OCI-M1 (cell line): ENCODE data around the gene CDH4.

Experiments used
- DNase-seq: peaks from one replicate; lab custom pipeline; 2025; lab: John Stamatoyannopoulos, UW

Gene CDH4

DNA sequence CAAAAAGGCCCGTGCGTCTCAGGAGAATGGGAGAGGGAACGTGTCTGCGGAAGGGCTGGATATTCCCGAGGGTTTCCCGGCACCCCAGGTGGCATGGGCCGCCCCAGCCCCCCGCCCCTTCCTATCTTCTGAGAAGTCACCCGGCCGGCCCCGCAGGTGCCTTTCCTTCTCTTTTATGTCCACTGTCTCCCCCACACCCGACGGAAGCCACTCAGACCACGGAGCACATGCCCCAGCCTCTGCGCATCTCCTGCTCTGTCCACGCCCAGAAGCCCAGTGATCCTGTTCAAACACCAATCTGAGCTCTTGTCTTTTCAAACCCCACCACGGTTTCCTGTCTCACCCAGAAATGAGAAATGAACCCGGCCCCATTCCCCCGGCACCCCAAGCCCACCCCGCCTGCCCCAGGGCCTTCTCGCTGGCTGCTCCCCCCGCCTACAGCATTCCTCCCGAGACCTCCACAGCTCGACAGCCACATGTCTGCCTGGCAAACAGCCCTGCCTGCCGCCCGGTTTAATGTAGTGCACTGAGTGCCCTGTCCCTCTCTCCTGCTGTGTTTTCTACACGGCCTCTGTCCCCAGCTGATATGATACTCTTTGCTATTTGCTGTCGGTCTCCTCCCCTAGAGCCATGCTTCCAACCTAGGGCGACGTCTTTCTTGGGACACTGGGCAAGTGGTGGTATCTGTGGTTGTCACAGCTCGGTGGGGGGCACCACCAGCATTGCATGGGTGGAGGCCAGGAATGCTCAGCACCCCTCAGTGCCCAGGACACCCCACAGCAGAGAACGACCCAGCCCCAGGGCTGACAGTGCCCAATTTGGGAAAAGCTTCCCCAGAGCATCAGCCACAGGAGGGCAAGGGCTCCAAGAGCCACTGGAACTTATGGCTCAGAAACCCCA, 630.9 kb downstream of the CDH4 start:
- DNase-seq: no peak

DNA sequence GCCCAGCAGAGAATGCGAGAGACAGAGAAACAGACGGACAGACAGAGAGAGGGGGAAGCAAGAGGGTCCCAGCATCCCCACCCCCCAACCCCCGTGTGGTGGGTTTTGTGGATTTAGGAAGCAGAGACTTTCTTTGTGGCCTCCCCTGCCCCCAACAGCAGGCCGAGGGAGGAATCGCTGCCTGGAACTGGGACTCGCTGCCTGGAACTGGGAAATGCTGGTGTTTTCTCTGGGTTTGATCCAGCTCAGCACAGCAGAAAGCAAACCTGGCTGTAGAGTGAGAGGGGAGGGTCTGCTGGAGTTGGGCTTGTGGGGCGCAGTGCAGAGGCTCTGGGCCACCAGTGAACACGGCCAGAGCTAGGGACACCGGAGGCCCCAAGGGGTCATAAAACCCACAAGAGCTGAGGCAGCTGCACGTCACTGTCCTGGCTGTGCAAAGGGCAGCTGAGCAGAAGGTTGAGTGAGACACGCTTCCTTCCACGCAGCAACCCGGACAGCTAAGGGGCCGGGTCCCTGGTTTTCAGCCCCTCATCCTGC, 631.9 kb downstream of the CDH4 start:
- DNase-seq: no peak

DNA sequence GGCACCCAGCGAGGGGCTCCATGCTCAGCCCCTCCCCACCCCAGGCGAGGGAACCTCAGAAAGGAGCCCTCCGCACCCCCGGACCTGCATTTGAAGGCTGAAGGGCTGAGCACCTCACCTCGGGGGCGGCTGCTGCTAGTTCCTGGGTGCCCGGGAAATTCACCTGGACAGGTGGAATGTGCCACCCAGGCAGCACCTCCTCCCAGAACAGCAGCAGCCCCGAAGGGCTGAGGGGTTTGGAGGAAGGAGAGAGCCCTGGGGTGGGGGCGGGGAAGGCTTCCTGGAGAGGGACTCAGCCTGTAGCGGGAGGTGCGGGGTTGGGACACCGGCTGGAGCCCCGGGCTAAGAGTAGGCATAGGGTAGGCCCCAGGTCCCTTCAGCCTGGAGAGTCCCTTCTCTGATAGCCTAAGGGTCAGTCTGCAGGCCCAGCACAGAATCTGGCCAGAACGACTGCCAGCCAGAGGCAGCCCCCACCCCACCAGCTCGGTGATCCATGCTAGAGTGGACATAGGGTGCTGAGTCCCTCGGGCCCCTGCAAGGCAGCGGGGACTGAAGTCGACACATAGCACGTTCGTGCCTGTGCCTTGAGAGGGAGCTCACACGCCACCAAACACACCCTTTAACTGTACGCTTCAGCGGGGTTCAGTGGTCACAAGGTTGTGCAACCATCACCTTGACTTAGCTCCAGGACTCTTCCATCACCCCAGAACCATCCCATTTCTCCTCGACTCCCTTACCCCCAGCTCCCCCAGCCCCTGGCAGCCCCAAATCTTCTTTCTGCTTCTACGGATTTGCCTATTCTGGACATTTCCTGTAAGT, 632.7 kb downstream of the CDH4 start:
- DNase-seq: no peak

DNA sequence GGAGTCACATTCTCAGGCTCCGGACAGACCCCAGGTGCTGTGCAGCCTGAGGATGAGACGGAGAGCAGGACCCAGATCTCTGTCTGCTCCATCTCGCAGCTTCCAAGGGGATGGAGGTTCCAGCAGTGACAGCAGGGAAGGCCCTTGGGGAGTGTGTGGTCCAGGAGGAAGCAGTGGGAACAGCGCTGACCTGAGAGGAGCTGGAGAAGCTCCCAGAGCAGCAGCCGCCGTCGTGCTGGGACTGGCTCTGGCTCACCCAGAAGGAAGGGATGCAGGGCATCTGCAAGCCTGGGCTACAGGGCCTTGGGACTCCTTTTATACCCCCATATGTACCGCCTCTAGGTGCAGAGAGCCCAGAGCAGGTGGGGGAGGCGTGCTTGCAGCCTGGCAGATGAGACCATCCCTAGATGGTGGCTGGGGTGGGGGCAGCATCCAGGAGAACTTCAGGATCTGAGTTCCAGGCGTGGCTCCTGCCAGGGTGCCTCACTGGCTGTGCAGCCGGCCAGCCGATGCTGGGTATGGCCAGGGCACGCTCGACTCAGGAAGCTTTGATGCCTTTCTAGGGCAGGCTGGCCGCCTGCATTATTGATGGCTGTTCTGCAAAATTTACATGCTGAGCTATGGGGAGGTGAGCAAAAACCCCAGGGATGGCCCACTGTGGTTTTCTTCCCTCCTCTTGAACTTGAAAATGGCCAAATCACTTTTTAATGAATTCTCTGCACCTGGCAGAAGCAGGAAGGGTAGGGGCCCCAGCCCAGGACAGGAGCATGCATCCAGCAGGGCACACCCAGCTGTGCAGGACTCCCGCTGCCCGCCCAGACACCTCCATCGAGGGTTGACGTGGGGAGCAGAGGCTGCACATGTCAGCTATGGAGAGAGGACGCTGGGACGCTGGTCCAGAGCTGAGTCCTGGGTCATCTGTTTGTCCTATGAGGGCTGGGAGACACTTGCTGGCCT, 634.0 kb downstream of the CDH4 start:
- DNase-seq: no peak

DNA sequence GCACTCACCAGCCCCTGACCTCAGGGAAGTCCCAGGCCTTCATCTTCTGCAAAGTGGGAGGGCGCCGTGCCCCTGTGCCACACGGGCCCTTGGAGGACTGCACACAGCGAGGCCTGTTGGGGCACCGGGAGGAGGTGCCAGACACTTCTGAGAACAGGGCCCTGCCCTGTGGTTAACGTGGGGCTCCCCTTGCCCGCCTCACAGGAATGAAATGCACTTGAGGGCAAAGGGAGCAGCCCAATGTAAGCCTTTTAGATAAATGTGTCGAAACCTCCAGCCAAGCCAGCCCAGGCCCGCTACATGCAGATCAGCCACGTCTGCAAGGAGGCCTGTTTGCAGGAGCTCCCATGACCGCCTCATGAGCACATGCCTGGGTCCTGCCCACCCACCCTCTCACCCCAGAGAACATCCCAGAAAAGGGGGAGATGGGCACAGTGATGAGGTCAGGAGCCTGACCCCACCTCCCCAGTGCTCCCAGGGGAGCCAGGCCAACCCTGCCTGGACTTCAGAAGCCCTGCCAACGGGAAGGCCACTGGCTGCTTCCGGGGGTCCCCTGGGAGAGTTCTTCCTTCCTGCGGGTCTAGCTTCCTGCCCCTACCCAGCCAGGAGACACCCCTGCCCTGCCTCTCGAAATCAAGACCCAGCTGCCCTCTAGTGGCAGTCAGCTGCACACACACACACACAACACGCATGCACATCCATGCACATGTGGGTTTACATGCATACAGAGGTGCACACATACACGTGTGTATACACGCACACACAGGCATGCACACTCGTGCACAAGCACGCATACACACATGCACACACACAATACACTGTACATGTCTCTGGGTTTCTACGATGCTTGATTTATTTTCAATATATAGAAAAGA, 634.9 kb downstream of the CDH4 start:
- peak; percentile 53 for DNase-seq

DNA sequence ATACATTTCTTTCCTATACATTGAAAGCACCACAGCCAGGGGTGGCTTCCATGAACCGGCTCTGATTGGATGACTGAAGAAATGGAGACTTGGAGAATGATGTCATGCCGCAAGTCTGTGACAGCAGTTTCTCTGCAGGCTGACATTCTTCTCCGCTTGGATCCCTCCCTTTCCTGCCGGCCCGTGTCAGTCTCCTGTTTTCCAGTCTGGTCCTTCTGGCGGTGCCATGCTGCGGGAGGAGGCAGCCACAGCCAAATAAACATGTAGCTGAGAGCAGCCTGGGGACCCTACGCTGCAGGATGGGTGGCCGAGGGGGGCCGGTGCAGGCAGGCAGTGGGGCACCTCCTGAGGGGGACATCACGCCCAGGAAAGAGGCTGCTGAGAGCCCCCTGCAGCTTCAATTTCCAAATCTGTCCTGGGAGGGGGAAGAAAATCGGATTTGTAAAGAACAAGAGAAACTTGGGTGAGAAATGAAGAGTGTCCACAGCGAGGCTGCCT, 635.6 kb downstream of the CDH4 start:
- no peak for DNase-seq

DNA sequence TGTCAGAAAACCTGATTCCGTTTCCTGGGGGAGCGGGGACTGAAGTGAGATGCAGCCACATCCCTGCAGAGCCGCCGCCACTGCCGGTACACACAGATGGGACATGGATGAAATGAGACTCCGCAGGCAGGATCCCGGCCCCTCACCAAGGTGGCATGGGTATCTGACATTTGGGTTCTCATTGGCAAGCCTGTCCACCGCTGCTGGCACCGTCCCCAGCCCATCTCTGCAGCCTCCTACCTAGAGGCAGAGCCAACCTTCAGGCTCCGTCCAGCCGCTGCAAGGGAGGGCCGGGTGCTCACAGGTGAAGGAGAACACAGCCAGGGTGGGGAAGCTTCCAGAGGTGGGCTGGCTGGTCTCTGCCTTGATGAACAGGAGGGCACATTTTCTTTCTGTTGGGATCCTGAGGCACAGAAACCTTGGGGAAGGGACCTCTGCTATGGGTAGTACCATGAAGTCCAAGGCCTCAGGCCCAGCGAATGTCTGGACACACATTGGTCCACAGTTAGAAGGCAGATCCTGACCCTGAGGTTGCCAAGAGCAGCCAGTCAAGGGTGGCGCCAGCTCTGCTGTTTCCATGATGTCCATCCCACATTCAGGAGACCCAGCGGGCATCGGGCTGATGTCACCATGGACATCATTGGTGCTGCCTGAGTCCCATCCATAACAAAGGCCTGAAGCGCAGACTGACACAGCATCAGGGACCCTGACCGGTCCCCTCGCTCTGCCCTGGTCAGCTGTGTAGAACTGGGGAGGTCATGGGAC, 636.2 kb downstream of the CDH4 start:
- DNase-seq: no peak

DNA sequence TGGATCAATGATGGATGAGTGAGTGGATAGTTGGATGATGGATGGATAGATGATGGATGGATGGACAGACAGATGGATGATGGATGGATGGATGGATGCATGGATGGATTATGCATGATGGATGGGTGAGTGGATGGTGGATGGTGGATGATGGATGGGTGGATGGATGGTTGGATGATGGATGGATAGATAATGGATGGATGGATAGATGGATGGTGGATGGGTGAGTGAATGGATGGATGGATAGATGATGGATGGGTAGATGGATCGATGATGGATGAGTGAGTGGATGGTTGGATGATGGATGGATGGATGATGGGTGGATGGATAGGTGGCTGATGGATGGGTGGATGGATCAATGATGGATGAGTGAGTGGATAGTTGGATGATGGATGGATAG, 637.6 kb downstream of the CDH4 start:
- no peak for DNase-seq

DNA sequence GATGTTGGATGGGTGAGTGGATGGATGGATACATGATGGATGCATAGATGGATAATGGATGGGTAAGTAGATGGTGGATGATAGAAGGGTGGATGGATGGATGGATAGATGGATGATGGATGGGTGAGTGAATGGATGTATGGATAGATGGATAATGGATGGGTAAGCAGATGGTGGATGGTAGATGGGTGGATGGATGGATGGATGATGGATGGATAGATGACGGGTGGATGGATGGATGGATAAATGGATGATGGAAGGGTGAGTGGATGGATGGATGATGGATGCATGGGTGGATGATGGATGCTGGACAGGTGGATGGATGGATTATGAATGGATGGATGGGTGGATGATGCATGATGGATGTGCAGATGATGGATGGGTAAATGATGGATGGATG, 638.1 kb downstream of the CDH4 start:
- no peak for DNase-seq

DNA sequence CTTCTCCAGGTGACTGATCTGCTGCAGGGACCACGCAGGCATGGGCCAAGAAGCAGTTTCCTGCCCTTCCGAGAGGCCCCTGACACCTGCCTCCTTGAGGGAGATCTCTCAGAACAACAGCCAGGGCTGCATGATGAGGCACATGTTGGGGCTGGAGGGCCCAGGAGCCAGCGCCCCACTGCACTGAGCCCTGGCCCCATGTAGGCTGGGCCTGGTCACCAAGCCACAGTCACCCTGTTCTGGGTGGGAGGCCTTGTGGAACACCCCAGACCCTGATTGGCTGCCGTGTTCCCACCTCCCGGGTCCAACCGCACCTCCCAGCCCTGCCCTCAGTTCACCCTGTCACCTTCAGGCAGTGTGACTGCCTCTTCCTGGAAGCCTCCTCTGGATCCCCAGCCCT, 639.4 kb downstream of the CDH4 start:
- DNase-seq: no peak

DNA sequence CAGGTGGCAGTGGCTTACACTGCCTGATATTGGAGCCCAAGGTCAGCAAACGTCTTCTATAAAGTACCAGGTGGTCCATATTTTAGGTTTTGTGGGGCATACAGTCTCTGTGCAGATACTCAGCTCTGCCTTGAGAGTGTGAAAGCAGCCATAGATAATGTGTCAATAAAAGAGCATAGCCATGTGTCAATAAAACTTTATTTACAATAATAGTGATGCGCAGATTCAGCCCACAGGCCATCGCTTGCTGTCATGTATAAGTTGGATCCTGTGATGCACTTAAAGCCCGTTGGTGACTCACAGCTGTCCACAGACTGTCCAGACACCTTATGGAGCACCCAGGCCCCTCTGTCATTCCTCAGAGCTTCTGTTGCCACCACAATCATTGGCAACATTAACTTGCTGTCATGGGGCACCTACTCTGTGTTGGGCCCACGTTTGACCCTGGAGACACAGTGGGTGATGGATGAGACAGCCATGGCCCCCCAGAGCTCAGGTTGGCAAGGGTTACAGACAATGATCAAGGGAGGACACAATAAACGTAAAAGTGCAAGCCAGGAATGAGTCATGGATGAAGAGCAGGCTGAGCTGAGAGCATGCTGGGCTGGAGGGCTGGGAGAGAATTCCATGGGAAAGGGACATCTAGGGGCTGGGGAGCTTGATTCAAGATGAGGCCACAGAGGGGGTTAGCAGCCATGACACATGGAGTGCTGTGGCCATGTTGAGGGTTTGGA, 640.0 kb downstream of the CDH4 start:
- no peak for DNase-seq

DNA sequence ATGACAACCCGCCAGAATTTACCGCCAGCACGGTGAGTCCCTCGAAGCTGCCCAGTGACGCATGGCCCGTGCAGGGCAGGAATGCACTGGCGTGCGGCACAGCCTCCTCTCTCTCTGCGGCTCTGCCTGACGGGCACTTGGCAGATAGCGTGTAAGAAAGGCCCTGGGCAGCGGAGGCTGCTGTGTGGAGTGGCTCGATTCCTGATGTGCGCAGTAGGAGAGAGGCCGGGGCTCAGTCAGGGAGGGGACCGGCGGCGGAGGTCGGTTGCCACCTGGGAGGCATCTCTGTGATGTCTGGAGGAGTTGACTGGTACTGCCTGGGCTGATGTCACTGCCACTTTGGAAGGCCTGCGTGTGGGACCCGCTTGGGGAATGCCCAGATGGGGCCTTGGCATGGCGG, 643.0 kb downstream of the CDH4 start:
- no peak for DNase-seq

DNA sequence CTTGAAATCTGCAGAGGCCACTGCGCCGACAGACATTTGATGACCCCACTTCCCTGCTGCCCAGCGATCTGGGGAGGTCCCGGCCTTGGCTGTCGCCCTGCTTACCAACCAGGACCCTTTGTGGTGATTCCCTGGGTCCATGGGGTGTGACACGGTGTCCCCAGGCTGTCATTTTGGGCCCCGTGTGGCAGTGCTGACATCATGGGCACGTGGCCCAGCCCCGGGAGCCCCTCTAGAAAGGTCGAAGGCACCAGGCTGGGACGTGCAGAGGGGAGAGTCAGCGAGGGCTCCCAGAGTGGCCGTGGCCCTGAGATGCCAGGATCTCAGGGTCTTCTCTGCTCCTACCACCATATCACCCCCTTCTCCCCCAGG, 643.6 kb downstream of the CDH4 start:
- DNase-seq: no peak

DNA sequence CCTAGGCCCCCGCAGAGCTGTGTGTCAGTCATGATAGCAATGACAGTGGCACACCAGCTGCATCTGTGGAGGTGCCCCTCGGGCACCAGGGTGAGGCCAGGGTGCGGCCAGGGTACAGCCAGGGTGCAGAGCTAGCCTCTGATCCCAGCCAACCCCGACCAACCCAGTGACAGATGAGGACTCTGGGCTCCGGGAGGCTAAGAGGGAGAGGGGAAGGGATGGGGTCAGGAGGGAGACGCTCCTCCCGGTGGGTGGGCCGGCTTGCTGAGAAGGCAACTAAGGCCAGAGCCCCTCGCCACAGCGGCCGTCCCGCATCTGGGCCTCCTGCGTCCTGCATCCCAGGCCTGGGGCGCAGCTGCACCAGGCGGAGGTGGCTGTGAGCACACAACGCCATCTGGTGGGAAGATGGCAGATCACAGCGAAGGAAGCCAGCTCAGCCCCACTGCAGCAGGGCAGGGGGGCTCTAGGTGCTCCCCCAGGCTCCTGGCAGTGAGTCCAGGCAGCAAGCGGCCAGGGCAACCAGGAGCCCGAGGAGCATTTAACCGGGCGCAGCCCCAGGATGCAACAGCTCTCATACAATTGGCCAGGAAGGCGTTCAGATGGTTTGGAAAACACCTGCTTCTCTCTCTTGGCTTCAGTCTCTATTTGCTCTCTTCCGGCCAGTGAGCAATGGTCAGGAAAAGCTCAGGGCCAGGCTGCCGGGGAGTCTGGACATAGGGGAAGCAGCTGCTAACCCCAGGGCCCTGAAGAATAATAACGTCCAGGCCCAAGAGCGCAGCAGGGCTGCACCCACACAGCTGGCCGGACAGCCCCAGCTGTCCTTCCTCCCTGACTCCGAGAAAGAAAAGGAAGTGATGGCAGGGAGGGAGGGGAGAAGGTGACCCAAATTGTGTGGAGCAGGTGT, 644.2 kb downstream of the CDH4 start:
- DNase-seq: peak; percentile 60

DNA sequence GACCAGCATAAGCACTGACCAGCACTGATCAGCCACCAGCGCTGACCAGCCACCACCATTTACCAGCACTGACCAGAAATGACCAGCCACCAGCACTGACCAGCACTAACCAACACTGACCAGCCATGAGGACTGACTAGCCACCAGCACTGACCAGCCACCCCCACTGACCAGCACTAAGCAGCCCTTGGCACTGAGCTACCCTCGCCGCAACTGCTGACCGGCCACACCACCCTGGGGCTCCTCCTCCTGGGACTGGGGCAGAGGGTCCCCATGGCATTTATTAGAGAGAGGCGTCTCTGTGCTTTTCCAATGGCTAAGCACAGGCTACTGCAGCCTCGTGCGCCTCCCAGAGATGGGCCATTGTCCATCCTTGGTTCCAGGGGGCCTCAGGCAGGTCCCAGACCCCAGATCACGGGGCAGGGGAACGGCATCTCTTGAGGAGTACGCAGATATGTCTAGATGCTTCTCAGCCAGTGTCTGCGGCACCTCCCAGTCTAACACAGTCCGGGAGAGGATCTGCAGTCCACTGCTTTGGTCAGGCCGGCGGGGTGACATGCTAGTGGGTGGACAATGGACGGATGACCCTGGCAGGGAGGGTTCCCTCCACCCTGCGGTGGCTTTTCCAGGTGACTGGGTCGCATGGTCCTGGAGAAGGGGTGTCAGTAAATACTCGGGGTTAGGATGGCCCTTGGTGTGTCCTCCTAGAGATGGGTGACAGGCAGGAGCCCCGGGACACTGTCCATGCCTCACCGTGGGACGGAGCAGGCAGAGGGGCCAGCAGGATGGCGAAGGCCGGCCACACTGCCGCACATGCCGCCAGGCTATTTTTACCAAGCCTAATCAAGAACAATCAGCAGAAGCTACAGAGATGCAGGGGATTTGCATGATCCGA, 645.6 kb downstream of the CDH4 start:
- DNase-seq: no peak

DNA sequence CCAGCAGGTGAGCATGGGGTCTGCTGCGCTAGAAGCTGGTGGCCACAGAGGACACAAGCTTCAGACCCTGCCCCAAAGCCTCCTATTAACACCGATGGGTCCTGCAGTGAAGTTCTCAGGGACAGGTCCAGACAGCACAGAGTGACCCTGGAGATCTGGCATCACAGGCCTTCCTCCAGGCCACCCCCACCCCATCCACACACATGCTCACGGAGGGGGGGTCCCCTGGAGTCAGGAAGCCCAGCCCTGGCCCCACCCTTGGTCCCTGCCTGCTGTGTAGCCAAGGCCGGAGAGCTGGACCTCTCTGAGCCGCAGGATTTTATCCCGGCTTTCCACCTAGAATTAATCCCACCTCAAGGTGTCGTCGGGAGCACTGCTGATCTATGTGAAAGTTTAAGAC, 646.3 kb downstream of the CDH4 start:
- no peak for DNase-seq
